Nephron (organoid): Measurements from ENCODE around the gene MTUS2.

Source experiments
- H3K27ac Mint-ChIP-seq, 3 experiments: 2 replicates each; pipeline ENCODE4 v1.8.0; 2020; ENCODE audit warnings: mixed read lengths in 3 of 3, mild to moderate bottlenecking in 2 of 3, moderate library complexity in 1 of 3
- H3K27me3 Mint-ChIP-seq: 2 replicates; pipeline ENCODE4 v1.8.0; 2021; ENCODE audit warnings: low read depth, mild to moderate bottlenecking, moderate library complexity, mixed read lengths
- H3K36me3 Mint-ChIP-seq: 2 replicates; pipeline ENCODE4 v1.8.0; 2020; ENCODE audit warnings: low read depth, mixed read lengths
- H3K4me1 Mint-ChIP-seq: 2 replicates; pipeline ENCODE4 v1.8.0; 2020; ENCODE audit warnings: mixed read lengths
- H3K4me3 Mint-ChIP-seq, 3 experiments: 2 replicates each; pipeline ENCODE4 v1.8.0; 2020; ENCODE audit warnings: mild to moderate bottlenecking in 3 of 3, mixed read lengths in 3 of 3, moderate library complexity in 2 of 3
- H3K9me3 Mint-ChIP-seq: 2 replicates; pipeline ENCODE4 v1.8.0; 2020; ENCODE audit warnings: mixed read lengths
- CTCF ChIP-seq, 3 experiments: fragments of 200-600 bp; sonication (generic); IDR thresholded peaks; one replicate each; pipeline ENCODE4 v1.5.0; 2021; ENCODE audit warnings: antibody characterized with exemption in 3 of 3; ENCODE audit not compliant: unreplicated experiment in 3 of 3

MTUS2 gene

GRCh38 chr13:28964052-28964451, 143.9 kb downstream of the MTUS2 start:
- no peak for TF ChIP-seq CTCF (IDR thresholded peaks at IDR 0.05; ENCODE audit: unreplicated experiment in 3 of 3)
- H3K27ac Mint-ChIP-seq: no peak overlapping the region
- H3K4me1 Mint-ChIP-seq: no peaks in the 10 kb centered on the region
- H3K27me3 Mint-ChIP-seq: no peaks in the 10 kb centered on the region
- peaks cover 4% of the 10 kb centered on the region for H3K9me3 Mint-ChIP-seq
- no peaks in the 10 kb centered on the region for H3K36me3 Mint-ChIP-seq
- H3K4me3 Mint-ChIP-seq: no peak overlapping the region

GRCh38 chr13:28964803-28965202, 144.7 kb downstream of the MTUS2 start:
- TF ChIP-seq CTCF (IDR thresholded peaks at IDR 0.05; ENCODE audit: unreplicated experiment in 3 of 3): no peak
- Mint-ChIP-seq H3K27ac (no peak overlapping the region), H3K36me3 (no peaks in the 10 kb centered on the region), H3K4me1 (no peaks in the 10 kb centered on the region), H3K4me3 (no peak overlapping the region), H3K9me3 (peaks cover 2% of the 10 kb centered on the region), H3K27me3 (no peaks in the 10 kb centered on the region)

GRCh38 chr13:28967029-28967915, 147.1 kb downstream of the MTUS2 start:
- H3K9me3 Mint-ChIP-seq: no peaks in the 10 kb centered on the region
- H3K27ac Mint-ChIP-seq: no peak overlapping the region
- H3K4me3 Mint-ChIP-seq: no peak overlapping the region
- no peaks in the 10 kb centered on the region for H3K36me3 Mint-ChIP-seq
- TF ChIP-seq CTCF (IDR thresholded peaks at IDR 0.05; ENCODE audit: unreplicated experiment in 3 of 3): no peak
- no peaks in the 10 kb centered on the region for H3K4me1 Mint-ChIP-seq
- H3K27me3 Mint-ChIP-seq: no peaks in the 10 kb centered on the region

- Mint-ChIP-seq H3K4me1 (no peaks in the 10 kb centered on the region), H3K27me3 (peaks cover 8% of the 10 kb centered on the region)
These were observed 156.1 kb downstream of the MTUS2 start for GRCh38 chr13:28976195-28976594.

GRCh38 chr13:28976636-28977035, 156.5 kb downstream of the MTUS2 start:
- Mint-ChIP-seq H3K9me3 (no peaks in the 10 kb centered on the region), H3K27ac (no peak overlapping the region), H3K4me3 (no peak overlapping the region), H3K4me1 (no peaks in the 10 kb centered on the region), H3K36me3 (no peaks in the 10 kb centered on the region), H3K27me3 (peaks cover 8% of the 10 kb centered on the region)
- no peak for TF ChIP-seq CTCF (IDR thresholded peaks at IDR 0.05; ENCODE audit: unreplicated experiment in 3 of 3)

More at GRCh38 chr13:28976195-28976594, 156.1 kb downstream of the MTUS2 start:
- no peak for TF ChIP-seq CTCF (IDR thresholded peaks at IDR 0.05; ENCODE audit: unreplicated experiment in 3 of 3)
- Mint-ChIP-seq H3K4me3 (no peak overlapping the region), H3K9me3 (no peaks in the 10 kb centered on the region), H3K36me3 (no peaks in the 10 kb centered on the region), H3K27ac (no peak overlapping the region)

- no peak overlapping the region for H3K27ac Mint-ChIP-seq
- H3K36me3 Mint-ChIP-seq: no peaks in the 10 kb centered on the region
- no peak overlapping the region for H3K4me3 Mint-ChIP-seq
- H3K4me1 Mint-ChIP-seq: no peaks in the 10 kb centered on the region
- H3K9me3 Mint-ChIP-seq: no peaks in the 10 kb centered on the region
- H3K27me3 Mint-ChIP-seq: peaks cover 8% of the 10 kb centered on the region
- no peak for TF ChIP-seq CTCF (IDR thresholded peaks at IDR 0.05; ENCODE audit: unreplicated experiment in 3 of 3)
These were observed 158.4 kb downstream of the MTUS2 start for GRCh38 chr13:28978574-28978973.
